ENCODE data around the gene LRRTM3.

Gene LRRTM3

GRCh38 chr10:67045404-67045803 lies 119.6 kb downstream of the LRRTM3 start:
- no peak overlapping the region for H3K4me3 ChIP-seq (ENCODE audit: low read length)
- no peak for DNase-seq (ENCODE audit: low read depth)
- TF ChIP-seq CTCF (conservative IDR thresholded peaks at IDR 0.05; ENCODE audit: low read length) = no peak

- H3K4me3 ChIP-seq (ENCODE audit: low read length) = no peak overlapping the region
- no peak for DNase-seq (ENCODE audit: low read depth)
- TF ChIP-seq CTCF (conservative IDR thresholded peaks at IDR 0.05; ENCODE audit: low read length) = no peak
Observed at GRCh38 chr10:67046507-67046906, 120.7 kb downstream of the LRRTM3 start.

GRCh38 chr10:67049988-67050387 lies 124.2 kb downstream of the LRRTM3 start:
- no peak for TF ChIP-seq CTCF (conservative IDR thresholded peaks at IDR 0.05; ENCODE audit: low read length)
- no peak overlapping the region for H3K4me3 ChIP-seq (ENCODE audit: low read length)
- DNase-seq (ENCODE audit: low read depth) = no peak

GRCh38 chr10:67050415-67050814 lies 124.6 kb downstream of the LRRTM3 start:
- no peak for TF ChIP-seq CTCF (conservative IDR thresholded peaks at IDR 0.05; ENCODE audit: low read length)
- no peak for DNase-seq (ENCODE audit: low read depth)
- H3K4me3 ChIP-seq (ENCODE audit: low read length) = no peak overlapping the region

DNA sequence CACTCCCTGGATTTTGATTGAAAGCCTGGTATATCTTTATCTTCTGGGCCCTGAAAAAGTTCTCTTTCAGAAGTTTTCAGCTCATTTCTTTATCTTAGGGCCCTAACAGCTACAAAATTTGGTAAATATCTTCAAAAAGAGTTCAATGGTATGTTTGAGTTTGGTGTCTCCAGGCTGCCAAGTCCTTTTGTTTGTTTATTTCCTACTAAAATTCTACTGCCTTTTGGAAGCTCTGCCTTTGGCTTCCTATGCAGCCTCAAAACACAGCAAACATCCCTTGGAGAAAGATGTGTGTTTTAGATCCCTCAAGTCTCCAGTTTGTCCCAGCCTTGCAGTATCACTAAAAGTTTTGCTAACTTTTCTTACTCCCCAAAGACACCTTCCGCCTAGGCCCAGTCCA lies 146.8 kb downstream of the LRRTM3 start:
- no peak for TF ChIP-seq CTCF (conservative IDR thresholded peaks at IDR 0.05; ENCODE audit: low read length)
- no peak overlapping the region for H3K4me3 ChIP-seq (ENCODE audit: low read length)
- DNase-seq (ENCODE audit: low read depth) = no peak

GRCh38 chr10:67075491-67075971 lies 149.7 kb downstream of the LRRTM3 start:
- no peak overlapping the region for H3K4me3 ChIP-seq (ENCODE audit: low read length)
- no peak for DNase-seq (ENCODE audit: low read depth)
- no peak for TF ChIP-seq CTCF (conservative IDR thresholded peaks at IDR 0.05; ENCODE audit: low read length)

DNA sequence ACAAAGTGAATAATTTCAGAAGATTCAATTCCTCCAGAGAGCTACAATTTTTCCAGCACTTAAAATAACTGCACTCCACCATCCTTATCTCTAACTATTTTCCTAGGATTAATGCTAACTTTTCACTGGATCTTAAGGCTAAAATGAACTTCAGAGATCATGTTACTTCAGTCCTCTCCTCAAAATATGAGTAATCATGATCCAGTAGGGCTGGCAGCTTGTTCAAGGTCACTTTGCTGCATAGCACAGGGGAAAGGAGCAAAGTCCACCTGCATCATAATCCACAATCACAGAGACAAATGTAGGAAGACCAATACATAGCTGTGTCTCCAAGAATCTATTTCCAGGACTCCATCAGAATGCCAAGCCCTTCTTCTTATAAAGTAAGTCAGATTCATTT lies 150.3 kb downstream of the LRRTM3 start:
- no peak for TF ChIP-seq CTCF (conservative IDR thresholded peaks at IDR 0.05; ENCODE audit: low read length)
- H3K4me3 ChIP-seq (ENCODE audit: low read length) = no peak overlapping the region
- DNase-seq (ENCODE audit: low read depth) = no peak
